ENCODE data around the gene PRCD.

The PRCD gene

DNA sequence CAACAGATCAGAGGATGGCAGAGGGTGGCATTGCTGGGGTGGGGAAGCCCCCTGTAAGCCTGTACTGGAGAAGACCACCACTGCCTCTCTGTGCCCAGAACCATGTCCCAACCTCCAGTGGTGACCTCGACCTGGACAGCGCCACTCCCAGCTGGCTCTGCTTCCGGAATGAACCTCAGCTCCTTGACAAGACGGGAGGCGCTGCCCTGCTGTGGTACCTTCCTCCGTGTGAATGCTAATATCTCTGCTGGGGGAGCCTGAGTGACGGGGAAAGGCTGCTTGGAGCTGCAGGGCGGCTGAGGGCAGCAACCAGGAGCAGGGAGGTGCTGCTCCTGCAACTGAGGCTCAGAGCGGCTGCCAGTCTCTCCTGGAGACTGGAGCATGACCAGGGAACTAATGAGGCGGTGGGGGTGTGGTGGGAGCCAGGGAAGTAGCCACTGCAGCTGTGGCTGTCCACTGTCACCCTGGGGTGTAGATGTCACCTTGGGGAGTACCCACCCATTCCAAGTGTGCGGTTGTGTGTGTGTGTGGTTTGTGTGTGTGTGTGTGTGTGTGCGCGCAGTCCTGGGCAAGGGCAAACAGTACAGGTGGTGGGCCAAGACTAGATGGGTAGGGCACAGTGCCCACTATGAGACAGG is 6.2 kb downstream of the PRCD start:
- DNase-seq (ENCODE audit: insufficient read length) (no peak), FAIRE-seq (no peak)
- TF ChIP-seq TAF1 (IDR thresholded peaks at IDR 0.05; ENCODE audit: borderline replicate concordance, low read depth, low read length) (no peak), POLR2AphosphoS5 (IDR thresholded peaks at IDR 0.05; ENCODE audit: low read depth, low read length) (no peak), POLR2A (IDR thresholded peaks at IDR 0.05; ENCODE audit: low read depth, low read length) (no peak)

DNA sequence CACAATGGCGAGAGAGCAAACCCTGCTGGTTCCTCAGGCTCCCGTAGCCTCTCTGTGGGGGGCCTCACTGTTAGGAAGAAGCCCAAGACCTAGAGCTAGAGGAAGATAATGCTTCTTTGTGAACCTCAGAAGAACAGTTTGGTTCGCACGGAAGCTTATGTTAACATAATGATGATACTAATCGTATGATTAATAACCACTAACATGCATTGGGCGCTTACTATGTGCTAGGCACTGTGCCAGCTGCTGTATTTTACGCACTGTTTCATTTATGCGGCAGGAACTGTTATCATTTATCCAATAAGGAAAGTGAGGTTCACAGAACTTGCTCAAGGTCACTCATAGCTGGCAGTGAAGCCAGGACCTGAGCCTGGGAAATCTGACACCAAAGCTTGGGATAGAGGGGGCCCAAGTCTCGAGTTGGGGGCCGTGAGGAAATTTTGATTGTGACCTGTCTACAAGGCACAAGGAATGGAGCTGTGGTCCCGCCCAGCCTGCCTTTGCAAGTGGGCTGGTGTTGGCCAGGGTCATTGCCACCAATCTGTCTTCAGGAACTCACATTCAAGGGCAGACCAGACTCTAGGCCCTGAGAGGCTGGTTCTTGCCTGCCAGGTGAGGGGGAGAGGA is 6.8 kb downstream of the PRCD start:
- DNase-seq (ENCODE audit: insufficient read length) (no peak), FAIRE-seq (no peak)
- TF ChIP-seq TAF1 (IDR thresholded peaks at IDR 0.05; ENCODE audit: borderline replicate concordance, low read depth, low read length) (no peak), POLR2AphosphoS5 (IDR thresholded peaks at IDR 0.05; ENCODE audit: low read depth, low read length) (no peak), POLR2A (IDR thresholded peaks at IDR 0.05; ENCODE audit: low read depth, low read length) (no peak)

GRCh38 chr17:76547183-76547641 is 7.4 kb downstream of the PRCD start:
- DNase-seq (ENCODE audit: insufficient read length) = peak; percentile 59
- TF ChIP-seq POLR2A (IDR thresholded peaks at IDR 0.05; ENCODE audit: low read depth, low read length) (no peak), TAF1 (IDR thresholded peaks at IDR 0.05; ENCODE audit: borderline replicate concordance, low read depth, low read length) (no peak), POLR2AphosphoS5 (IDR thresholded peaks at IDR 0.05; ENCODE audit: low read depth, low read length) (no peak)
- peak; percentile 73 for FAIRE-seq

- DNase-seq (ENCODE audit: insufficient read length) (no peak), FAIRE-seq (no peak)
- TF ChIP-seq TAF1 (IDR thresholded peaks at IDR 0.05; ENCODE audit: borderline replicate concordance, low read depth, low read length) (no peak), POLR2A (IDR thresholded peaks at IDR 0.05; ENCODE audit: low read depth, low read length) (no peak)
Measured at GRCh38 chr17:76547642-76548202, 7.9 kb downstream of the PRCD start.

DNA sequence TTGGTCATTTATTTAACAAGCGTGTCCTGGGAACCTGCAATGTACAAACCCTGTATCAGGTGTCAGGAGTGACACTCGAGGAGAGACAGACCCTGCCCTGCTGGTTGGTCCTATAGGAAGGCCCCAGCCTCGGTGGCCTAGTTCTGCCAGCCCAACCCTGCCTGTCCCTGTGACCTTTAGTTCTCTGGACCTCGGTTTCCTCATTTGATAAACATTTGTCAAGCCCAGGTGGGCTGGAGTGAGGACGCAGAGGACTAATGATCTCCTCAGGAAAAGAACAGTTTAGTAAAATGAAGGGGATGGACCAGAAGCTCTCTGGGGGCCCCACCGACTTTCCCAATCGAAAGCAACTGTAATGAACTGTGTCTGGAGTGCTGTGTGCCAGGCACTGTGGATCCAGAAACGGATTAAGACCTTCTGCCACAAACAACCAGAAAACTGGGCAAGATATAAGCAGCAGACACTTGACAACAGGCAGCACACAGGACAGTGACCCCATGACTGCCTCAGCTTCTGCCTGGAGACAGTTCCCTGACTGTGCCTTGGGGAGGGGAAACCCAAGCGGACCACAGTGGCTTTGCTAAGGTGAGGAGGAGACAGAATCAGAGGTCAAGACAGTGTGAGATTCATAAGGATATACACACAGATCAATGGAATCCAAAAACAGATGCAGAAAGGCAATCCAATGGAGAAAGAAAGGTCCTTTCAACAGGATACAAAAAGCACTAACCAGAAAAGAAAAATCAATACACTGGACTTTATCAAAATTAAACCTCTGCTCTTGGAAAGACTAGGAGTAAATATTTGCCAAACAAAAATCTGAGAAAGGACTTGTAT is 8.8 kb downstream of the PRCD start:
- TF ChIP-seq TAF1 (IDR thresholded peaks at IDR 0.05; ENCODE audit: borderline replicate concordance, low read depth, low read length) = no peak
- TF ChIP-seq POLR2A (IDR thresholded peaks at IDR 0.05; ENCODE audit: low read depth, low read length) = no peak
- TF ChIP-seq POLR2AphosphoS5 (IDR thresholded peaks at IDR 0.05; ENCODE audit: low read depth, low read length) = no peak
- DNase-seq (ENCODE audit: insufficient read length) (no peak), FAIRE-seq (no peak)

DNA sequence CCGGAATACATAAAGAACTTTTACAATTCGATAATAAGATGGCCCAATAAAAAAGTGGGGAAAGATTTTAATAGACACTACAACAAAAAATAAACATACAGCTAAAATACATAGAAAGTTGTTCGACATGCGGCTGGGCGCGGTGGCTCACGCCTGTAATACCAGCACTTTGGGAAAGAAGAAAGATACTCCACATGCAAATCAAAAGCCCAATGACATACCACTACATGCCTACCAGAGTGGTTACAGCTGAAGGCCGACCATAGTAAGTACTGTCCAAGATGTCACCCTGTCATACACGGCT is 9.3 kb downstream of the PRCD start:
- no peak for FAIRE-seq

DNA sequence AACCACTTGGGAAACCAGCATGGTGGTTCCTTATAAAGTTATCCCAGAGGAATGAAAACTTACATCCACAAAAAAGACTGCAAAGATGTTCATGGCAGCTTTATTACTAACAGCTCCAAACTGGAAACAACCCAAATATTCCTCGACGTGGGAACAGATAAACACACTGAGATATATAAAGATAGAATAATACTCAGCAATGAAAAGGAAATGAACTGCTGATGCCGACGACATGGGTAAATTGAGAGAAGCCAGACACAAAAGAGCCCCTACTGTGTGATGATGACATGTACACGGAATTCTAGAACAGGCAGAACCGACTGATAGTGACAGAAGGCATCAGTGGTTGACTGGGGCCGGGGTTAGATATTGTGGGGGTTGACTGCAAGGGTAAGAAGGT is 9.7 kb downstream of the PRCD start:
- FAIRE-seq (no peak), DNase-seq (ENCODE audit: insufficient read length) (no peak)
- TF ChIP-seq TAF1 (IDR thresholded peaks at IDR 0.05; ENCODE audit: borderline replicate concordance, low read depth, low read length) = no peak
- TF ChIP-seq POLR2AphosphoS5 (IDR thresholded peaks at IDR 0.05; ENCODE audit: low read depth, low read length) = no peak
- no peak for TF ChIP-seq POLR2A (IDR thresholded peaks at IDR 0.05; ENCODE audit: low read depth, low read length)

More for the DNA sequence above, 9.3 kb downstream of the PRCD start:
- DNase-seq (ENCODE audit: insufficient read length) = no peak
- TF ChIP-seq TAF1 (IDR thresholded peaks at IDR 0.05; ENCODE audit: borderline replicate concordance, low read depth, low read length) (no peak), POLR2AphosphoS5 (IDR thresholded peaks at IDR 0.05; ENCODE audit: low read depth, low read length) (no peak)

DNA sequence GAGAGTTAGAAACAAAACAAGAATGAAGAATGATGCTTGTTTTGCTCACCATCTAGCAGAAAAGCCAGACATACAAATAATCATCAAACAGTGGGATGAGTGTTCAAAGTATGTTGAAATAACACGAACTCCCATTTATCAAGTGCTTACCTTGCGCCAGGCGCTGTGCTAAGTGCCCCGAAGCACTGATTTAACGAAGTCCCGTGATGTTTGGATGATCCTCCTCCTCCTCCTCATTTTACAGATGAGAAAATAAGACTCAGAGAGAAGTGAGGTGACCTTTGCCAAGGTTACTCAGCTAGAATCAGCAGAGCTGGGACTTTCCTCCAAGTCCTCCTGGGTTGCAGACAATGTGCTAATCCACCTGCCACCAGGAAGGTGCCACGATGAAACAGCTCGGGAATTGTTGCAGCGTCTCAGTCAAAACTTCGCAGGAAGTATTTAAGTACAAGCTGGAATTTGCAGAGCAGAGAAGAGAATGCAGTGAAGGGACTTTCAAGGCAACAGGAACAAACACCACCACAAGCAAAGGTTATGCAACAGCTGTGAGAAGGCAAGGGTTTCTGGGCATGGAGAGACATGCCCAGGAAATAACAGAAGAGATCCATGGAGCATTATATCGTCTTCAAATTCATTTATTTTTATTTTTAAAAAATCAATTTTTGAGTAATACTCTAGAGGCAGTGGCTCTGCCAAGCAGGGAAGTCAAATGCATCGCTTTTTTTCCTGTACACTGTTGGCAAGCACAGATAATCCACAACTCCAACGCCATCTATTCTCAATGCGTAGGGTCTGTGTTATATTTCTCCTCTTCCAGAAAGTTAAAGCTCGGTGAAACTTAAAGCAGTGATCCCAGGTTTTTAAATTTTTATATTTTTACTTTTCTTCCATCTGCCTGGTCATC is 11.1 kb downstream of the PRCD start:
- no peak for FAIRE-seq
- no peak for DNase-seq (ENCODE audit: insufficient read length)
- TF ChIP-seq TAF1 (IDR thresholded peaks at IDR 0.05; ENCODE audit: borderline replicate concordance, low read depth, low read length) = no peak
- no peak for TF ChIP-seq POLR2A (IDR thresholded peaks at IDR 0.05; ENCODE audit: low read depth, low read length)
- TF ChIP-seq POLR2AphosphoS5 (IDR thresholded peaks at IDR 0.05; ENCODE audit: low read depth, low read length) = no peak

GRCh38 chr17:76551685-76552084 is 11.8 kb downstream of the PRCD start:
- TF ChIP-seq POLR2A (IDR thresholded peaks at IDR 0.05; ENCODE audit: low read depth, low read length) = no peak
- TF ChIP-seq TAF1 (IDR thresholded peaks at IDR 0.05; ENCODE audit: borderline replicate concordance, low read depth, low read length) = no peak
- TF ChIP-seq POLR2AphosphoS5 (IDR thresholded peaks at IDR 0.05; ENCODE audit: low read depth, low read length) = no peak
- DNase-seq (ENCODE audit: insufficient read length) (no peak), FAIRE-seq (no peak)

DNA sequence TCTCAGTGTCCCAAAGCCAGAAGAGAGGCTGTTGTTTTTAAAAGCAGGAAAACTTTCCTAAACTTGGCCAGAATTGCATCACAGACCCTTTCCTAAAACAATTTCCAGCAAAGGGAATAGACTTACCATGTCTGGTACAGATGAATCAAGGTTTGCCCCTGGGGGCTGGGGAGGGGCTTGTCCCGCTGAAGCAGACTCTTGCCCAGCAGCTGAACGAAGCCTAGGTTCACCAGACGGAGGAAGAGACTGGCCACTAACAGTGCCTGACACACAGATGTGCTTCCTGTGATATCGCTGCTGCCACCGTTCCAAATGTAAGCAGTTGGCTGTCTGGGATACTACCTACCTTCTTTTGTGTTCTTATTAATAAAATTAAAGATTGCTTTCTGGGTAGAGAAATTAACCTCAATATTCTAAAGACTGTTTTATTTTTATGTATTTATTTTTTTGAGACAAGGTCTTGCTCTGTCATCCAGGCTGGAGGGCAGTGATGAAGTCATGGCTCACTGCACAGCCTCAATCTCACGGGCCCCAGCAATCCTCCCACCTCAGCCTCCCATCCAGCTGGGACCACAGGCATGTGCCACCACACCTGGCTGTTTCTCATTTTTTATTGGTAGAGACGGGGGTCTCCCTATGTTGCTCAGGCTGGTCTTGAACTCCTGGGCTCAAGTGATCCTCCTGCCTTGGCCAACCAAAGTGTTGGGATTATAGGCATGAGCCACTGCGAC is 13.5 kb downstream of the PRCD start:
- FAIRE-seq (no peak), DNase-seq (ENCODE audit: insufficient read length) (no peak)
- TF ChIP-seq POLR2AphosphoS5 (IDR thresholded peaks at IDR 0.05; ENCODE audit: low read depth, low read length) = no peak
- no peak for TF ChIP-seq POLR2A (IDR thresholded peaks at IDR 0.05; ENCODE audit: low read depth, low read length)
- TF ChIP-seq TAF1 (IDR thresholded peaks at IDR 0.05; ENCODE audit: borderline replicate concordance, low read depth, low read length) = no peak

Measured in GM12892 (cell line).